ENCODE data around the gene MRPL50.
"Not testable (repeated sequence)": the region's sequence is repeated elsewhere in the genome, so short reads cannot be mapped to it uniquely, and the experiment has no call there.

Gene MRPL50

DNA sequence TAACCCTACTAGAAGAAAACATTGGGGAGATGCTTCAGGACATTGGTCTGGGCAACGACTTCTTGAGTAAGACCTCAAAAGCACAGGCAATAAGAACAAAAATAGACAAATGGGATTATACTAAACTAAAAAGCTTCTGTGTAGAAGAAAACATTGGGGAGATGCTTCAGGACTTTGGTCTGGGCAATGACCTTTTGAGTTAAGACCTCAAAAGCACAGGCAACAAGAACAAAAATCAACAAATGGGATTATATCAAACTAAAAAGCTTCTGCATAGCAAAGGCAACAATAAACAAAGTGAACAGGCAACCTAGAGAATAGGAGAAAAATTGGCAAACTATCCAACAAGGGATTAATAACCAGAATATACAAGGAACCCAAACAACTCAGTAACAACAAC lies 3.7 kb downstream of the MRPL50 start:
- H3K4me3 ChIP-seq (ENCODE audit: low read depth, low read length): no peak overlapping the region
- peaks cover 27% of the 10 kb centered on the region for H3K9me3 ChIP-seq (ENCODE audit: control insufficient read depth, insufficient read depth, low read depth, low read length)
- H3K4me1 ChIP-seq (ENCODE audit: control insufficient read depth, insufficient read depth, low read length): no peaks in the 10 kb centered on the region
- H3K27ac ChIP-seq (ENCODE audit: low read depth, low read length): no peak overlapping the region
- H3K36me3 ChIP-seq (ENCODE audit: control insufficient read depth, insufficient read depth, low read length): peaks cover 53% of the 10 kb centered on the region
- no peaks in the 10 kb centered on the region for H3K27me3 ChIP-seq (ENCODE audit: control insufficient read depth, insufficient read depth, low read length)
- no peak overlapping the region for H3K9ac ChIP-seq (ENCODE audit: low read length)

- H3K36me3 ChIP-seq (ENCODE audit: control insufficient read depth, insufficient read depth, low read length): peaks cover 68% of the 10 kb centered on the region
- H3K4me3 ChIP-seq (ENCODE audit: low read depth, low read length): no peak overlapping the region
- no peaks in the 10 kb centered on the region for H3K4me1 ChIP-seq (ENCODE audit: control insufficient read depth, insufficient read depth, low read length)
- H3K9ac ChIP-seq (ENCODE audit: low read length): no peak overlapping the region
- peaks cover 27% of the 10 kb centered on the region for H3K9me3 ChIP-seq (ENCODE audit: control insufficient read depth, insufficient read depth, low read depth, low read length)
- H3K27ac ChIP-seq (ENCODE audit: low read depth, low read length): no peak overlapping the region
- no peaks in the 10 kb centered on the region for H3K27me3 ChIP-seq (ENCODE audit: control insufficient read depth, insufficient read depth, low read length)
Observed at GRCh38 chr9:101393135-101393534, 5.3 kb downstream of the MRPL50 start.

- Histone ChIP-seq H3K4me1 (ENCODE audit: control insufficient read depth, insufficient read depth, low read length) (no peaks in the 10 kb centered on the region; the same call in 1 of the 2 replicates), H3K4me3 (ENCODE audit: low read depth, low read length) (no peak overlapping the region), H3K27me3 (ENCODE audit: control insufficient read depth, insufficient read depth, low read length) (no peaks in the 10 kb centered on the region), H3K27ac (ENCODE audit: low read depth, low read length) (no peak overlapping the region), H3K9ac (ENCODE audit: low read length) (no peak overlapping the region), H3K36me3 (ENCODE audit: control insufficient read depth, insufficient read depth, low read length) (peaks cover 44% of the 10 kb centered on the region), H3K9me3 (ENCODE audit: control insufficient read depth, insufficient read depth, low read depth, low read length) (peaks cover 23% of the 10 kb centered on the region)
Observed at GRCh38 chr9:101388507-101388993, 9.9 kb downstream of the MRPL50 start.

DNA sequence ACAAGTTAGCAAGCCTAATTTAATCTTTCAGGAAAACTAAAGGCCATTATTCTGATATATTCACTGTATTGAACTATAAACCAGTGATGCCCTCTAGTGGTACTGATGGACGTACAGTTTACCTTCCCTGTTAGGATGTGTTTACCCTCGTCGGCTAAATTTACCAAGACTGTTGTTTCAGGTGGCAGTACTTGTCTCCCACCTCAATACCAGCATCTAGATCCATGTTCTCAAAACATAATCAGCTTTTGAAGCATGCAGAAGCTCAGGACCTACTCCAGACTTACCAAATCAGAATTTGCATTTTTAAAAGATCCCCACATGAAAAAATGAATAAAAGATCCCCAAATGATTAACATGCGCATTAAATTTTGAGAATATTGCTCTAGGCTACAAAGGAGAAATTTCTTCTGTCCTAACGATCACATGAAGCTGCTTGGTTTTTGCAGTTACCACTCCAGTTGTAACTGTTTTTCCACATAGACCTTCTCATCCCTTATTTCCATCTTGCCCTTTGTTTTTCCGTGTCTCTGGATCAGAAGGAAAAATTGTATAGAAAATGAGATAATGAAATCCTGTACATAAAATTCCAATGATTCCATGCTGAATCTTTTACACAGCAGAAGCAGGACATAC lies 10.4 kb downstream of the MRPL50 start:
- Histone ChIP-seq H3K27me3 (ENCODE audit: control insufficient read depth, insufficient read depth, low read length) (no peaks in the 10 kb centered on the region), H3K4me1 (ENCODE audit: control insufficient read depth, insufficient read depth, low read length) (no peaks in the 10 kb centered on the region; the same call in 1 of the 2 replicates), H3K9me3 (ENCODE audit: control insufficient read depth, insufficient read depth, low read depth, low read length) (peaks cover 18% of the 10 kb centered on the region), H3K9ac (ENCODE audit: low read length) (no peak overlapping the region), H3K4me3 (ENCODE audit: low read depth, low read length) (no peak overlapping the region), H3K36me3 (ENCODE audit: control insufficient read depth, insufficient read depth, low read length) (peaks cover 40% of the 10 kb centered on the region), H3K27ac (ENCODE audit: low read depth, low read length) (no peak overlapping the region)

- not testable (repeated sequence) for H3K9ac ChIP-seq (ENCODE audit: low read length); H3K27me3 ChIP-seq (ENCODE audit: control insufficient read depth, insufficient read depth, low read length); H3K4me1 ChIP-seq (ENCODE audit: control insufficient read depth, insufficient read depth, low read length); H3K27ac ChIP-seq (ENCODE audit: low read depth, low read length); H3K4me3 ChIP-seq (ENCODE audit: low read depth, low read length)
- Histone ChIP-seq H3K9me3 (ENCODE audit: control insufficient read depth, insufficient read depth, low read depth, low read length) (peaks cover 17% of the 10 kb centered on the region), H3K36me3 (ENCODE audit: control insufficient read depth, insufficient read depth, low read length) (peaks cover 28% of the 10 kb centered on the region)
Observed at GRCh38 chr9:101384873-101385536, 13.4 kb downstream of the MRPL50 start, which contains the start of gene BAAT. Gene BAAT (minus strand): TSS chr9:101385006. CDS start chr9:101371404, 13,602 bp downstream.

DNA sequence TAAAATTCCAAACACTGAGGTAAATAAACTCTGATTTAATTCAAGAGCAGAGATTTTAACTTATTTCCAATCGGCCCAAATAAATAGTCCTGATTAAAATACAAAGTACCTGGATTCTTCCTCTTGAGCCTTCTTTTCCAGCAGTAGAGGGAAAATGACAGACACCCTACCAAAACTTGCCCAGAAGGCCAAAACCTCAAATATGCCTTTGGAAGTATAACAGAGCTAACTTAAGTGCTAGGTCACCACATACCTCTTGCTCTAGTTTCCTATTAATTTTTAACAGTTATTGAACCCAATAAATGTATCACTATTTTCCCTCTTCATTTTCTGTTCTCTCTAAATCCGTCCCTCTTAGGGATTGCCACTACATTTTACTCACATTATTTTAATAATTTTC lies 15.1 kb downstream of the MRPL50 start:
- H3K4me3 ChIP-seq (ENCODE audit: low read depth, low read length): no peak overlapping the region

GRCh38 chr9:101381833-101382342 lies 16.5 kb downstream of the MRPL50 start:
- no peak overlapping the region for H3K27ac ChIP-seq (ENCODE audit: low read depth, low read length)
- H3K4me1 ChIP-seq (ENCODE audit: control insufficient read depth, insufficient read depth, low read length): no peaks in the 10 kb centered on the region; the same call in 1 of the 2 replicates
- peaks cover 17% of the 10 kb centered on the region for H3K9me3 ChIP-seq (ENCODE audit: control insufficient read depth, insufficient read depth, low read depth, low read length)
- no peak overlapping the region for H3K9ac ChIP-seq (ENCODE audit: low read length)
- H3K36me3 ChIP-seq (ENCODE audit: control insufficient read depth, insufficient read depth, low read length): 0 out of 2 replicates have a peak, but pooled peaks cover 3% of the 10 kb centered on the region
- no peaks in the 10 kb centered on the region for H3K27me3 ChIP-seq (ENCODE audit: control insufficient read depth, insufficient read depth, low read length)
- no peak overlapping the region for H3K4me3 ChIP-seq (ENCODE audit: low read depth, low read length)

More for the DNA sequence above, 15.1 kb downstream of the MRPL50 start:
- Histone ChIP-seq H3K27ac (ENCODE audit: low read depth, low read length) (no peak overlapping the region), H3K36me3 (ENCODE audit: control insufficient read depth, insufficient read depth, low read length) (peaks cover 11% of the 10 kb centered on the region), H3K27me3 (ENCODE audit: control insufficient read depth, insufficient read depth, low read length) (no peaks in the 10 kb centered on the region), H3K9ac (ENCODE audit: low read length) (no peak overlapping the region), H3K9me3 (ENCODE audit: control insufficient read depth, insufficient read depth, low read depth, low read length) (peaks cover 17% of the 10 kb centered on the region), H3K4me1 (ENCODE audit: control insufficient read depth, insufficient read depth, low read length) (no peaks in the 10 kb centered on the region; the same call in 1 of the 2 replicates)

GRCh38 chr9:101381118-101381517 lies 17.3 kb downstream of the MRPL50 start:
- no peak overlapping the region for H3K27ac ChIP-seq (ENCODE audit: low read depth, low read length)
- H3K27me3 ChIP-seq (ENCODE audit: control insufficient read depth, insufficient read depth, low read length): no peaks in the 10 kb centered on the region
- no peaks in the 10 kb centered on the region; the same call in 1 of the 2 replicates for H3K4me1 ChIP-seq (ENCODE audit: control insufficient read depth, insufficient read depth, low read length)
- H3K36me3 ChIP-seq (ENCODE audit: control insufficient read depth, insufficient read depth, low read length): 0 out of 2 replicates have a peak, but pooled peaks cover 3% of the 10 kb centered on the region
- peaks cover 16% of the 10 kb centered on the region for H3K9me3 ChIP-seq (ENCODE audit: control insufficient read depth, insufficient read depth, low read depth, low read length)
- no peak overlapping the region for H3K9ac ChIP-seq (ENCODE audit: low read length)
- H3K4me3 ChIP-seq (ENCODE audit: low read depth, low read length): no peak overlapping the region

DNA sequence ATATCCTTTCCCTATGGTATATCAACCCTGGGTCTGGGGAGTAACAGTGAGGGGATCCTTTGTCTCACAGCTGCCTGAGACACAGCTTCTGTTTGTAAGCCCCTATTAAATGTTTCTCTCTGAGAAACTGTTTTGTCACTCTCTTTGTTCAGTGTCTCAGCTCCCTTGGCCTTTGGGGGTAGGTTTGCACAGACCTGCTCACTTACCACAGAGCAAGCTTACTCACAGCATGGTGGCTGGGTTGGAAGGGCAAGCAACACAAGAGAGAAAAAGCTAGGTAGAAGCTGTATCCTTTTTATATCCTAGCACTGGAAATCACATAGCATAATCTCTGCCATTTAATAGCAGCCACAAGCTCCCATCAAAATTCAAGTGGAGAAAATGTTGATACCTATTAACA lies 18.1 kb downstream of the MRPL50 start:
- Histone ChIP-seq H3K4me1 (ENCODE audit: control insufficient read depth, insufficient read depth, low read length) (no peaks in the 10 kb centered on the region; the same call in 1 of the 2 replicates), H3K27ac (ENCODE audit: low read depth, low read length) (no peak overlapping the region), H3K4me3 (ENCODE audit: low read depth, low read length) (no peak overlapping the region), H3K36me3 (ENCODE audit: control insufficient read depth, insufficient read depth, low read length) (0 out of 2 replicates have a peak, but pooled peaks cover under 1% of the 10 kb centered on the region), H3K9ac (ENCODE audit: low read length) (no peak overlapping the region), H3K27me3 (ENCODE audit: control insufficient read depth, insufficient read depth, low read length) (no peaks in the 10 kb centered on the region), H3K9me3 (ENCODE audit: control insufficient read depth, insufficient read depth, low read depth, low read length) (peaks cover 11% of the 10 kb centered on the region)

DNA sequence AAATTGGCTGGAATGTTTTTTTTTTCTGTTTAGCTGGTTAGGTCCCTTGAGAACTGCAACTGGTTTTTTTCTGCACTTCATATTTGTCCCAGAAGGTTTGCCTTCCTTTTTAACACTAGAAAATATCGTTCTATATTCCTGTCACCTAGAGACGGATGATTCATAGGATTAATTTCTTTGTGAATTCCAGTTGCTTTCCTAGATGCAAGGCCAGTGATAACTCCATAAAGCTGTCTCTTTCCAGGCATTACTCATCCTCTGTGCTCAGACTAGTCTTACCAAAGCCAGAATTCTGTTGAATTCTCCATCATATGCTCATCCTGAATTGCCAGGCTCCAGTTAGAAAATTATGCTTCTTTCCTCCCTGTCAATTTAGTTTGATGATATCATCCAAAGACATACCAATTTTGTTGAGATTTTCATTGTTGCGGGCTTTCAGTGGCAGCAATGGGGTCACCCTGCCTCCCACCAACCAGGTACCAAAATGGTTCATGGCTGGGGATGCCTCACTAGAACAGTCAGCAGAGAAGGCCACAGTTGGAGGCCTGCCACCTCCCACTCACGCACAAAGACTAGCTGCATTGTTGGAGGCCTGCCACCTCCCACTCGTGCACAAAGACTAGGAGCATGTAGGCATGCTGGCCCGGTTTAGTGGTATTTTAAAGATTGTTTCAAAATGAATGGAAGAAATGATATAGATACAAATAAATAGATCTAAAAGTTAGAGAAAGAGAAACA lies 22.1 kb downstream of the MRPL50 start:
- H3K27ac ChIP-seq (ENCODE audit: low read depth, low read length): no peak overlapping the region
- H3K9ac ChIP-seq (ENCODE audit: low read length): no peak overlapping the region
- no peaks in the 10 kb centered on the region for H3K9me3 ChIP-seq (ENCODE audit: control insufficient read depth, insufficient read depth, low read depth, low read length)
- H3K27me3 ChIP-seq (ENCODE audit: control insufficient read depth, insufficient read depth, low read length): no peaks in the 10 kb centered on the region
- no peaks in the 10 kb centered on the region for H3K4me1 ChIP-seq (ENCODE audit: control insufficient read depth, insufficient read depth, low read length)
- H3K36me3 ChIP-seq (ENCODE audit: control insufficient read depth, insufficient read depth, low read length): no peaks in the 10 kb centered on the region
- H3K4me3 ChIP-seq (ENCODE audit: low read depth, low read length): no peak overlapping the region

All from HUES6 (cell line).